Measurements from ENCODE around the gene ABCC9. TPM values are rescaled to one million over a fixed set of nuclear protein-coding genes. Genes with fewer than 3 reads are reported as not detected.
"Not testable (repeated sequence)": the region's sequence is repeated elsewhere in the genome, so short reads cannot be mapped to it uniquely, and the experiment has no call there.

The ABCC9 gene
- total RNA-seq, 1 donor, result 20.0 TPM

GRCh38 chr12:21819236-21819635 lies 122.0 kb downstream of the ABCC9 start:
- no peak overlapping the region for H3K4me3 ChIP-seq (ENCODE audit: low read depth, low read length)
- TF ChIP-seq, protein P1, sequence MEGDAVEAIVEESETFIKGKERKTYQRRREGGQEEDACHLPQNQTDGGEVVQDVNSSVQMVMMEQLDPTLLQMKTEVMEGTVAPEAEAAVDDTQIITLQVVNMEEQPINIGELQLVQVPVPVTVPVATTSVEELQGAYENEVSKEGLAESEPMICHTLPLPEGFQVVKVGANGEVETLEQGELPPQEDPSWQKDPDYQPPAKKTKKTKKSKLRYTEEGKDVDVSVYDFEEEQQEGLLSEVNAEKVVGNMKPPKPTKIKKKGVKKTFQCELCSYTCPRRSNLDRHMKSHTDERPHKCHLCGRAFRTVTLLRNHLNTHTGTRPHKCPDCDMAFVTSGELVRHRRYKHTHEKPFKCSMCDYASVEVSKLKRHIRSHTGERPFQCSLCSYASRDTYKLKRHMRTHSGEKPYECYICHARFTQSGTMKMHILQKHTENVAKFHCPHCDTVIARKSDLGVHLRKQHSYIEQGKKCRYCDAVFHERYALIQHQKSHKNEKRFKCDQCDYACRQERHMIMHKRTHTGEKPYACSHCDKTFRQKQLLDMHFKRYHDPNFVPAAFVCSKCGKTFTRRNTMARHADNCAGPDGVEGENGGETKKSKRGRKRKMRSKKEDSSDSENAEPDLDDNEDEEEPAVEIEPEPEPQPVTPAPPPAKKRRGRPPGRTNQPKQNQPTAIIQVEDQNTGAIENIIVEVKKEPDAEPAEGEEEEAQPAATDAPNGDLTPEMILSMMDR (IDR thresholded peaks at IDR 0.05; ENCODE audit: insufficient read depth, low read length), result no peak
- DNase-seq (ENCODE audit: low read depth), result peak; percentile 49

DNA sequence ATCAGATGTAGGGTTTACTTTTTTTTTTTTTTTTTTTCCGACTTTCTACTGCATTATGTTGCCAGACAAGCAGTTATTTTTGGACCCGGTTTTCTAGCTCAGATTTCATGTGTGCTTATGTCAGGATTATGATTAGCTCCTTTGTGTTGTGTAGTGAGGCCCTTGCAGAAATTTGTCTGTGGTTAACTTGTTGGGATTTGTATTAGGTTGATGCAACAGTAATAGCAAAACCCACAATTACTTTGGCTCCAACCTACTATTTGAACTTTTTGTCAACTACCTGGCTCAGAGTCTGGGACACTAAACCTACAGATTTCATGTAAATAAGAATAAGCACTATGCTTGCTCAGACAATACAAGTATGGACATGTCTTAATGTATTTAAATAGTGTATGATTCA lies 122.6 kb downstream of the ABCC9 start:
- TF ChIP-seq, protein P1 (IDR thresholded peaks at IDR 0.05; ENCODE audit: insufficient read depth, low read length), result no peak
- no peak overlapping the region for H3K4me3 ChIP-seq (ENCODE audit: low read depth, low read length)
- peak; percentile 91 for DNase-seq (ENCODE audit: low read depth)

DNA sequence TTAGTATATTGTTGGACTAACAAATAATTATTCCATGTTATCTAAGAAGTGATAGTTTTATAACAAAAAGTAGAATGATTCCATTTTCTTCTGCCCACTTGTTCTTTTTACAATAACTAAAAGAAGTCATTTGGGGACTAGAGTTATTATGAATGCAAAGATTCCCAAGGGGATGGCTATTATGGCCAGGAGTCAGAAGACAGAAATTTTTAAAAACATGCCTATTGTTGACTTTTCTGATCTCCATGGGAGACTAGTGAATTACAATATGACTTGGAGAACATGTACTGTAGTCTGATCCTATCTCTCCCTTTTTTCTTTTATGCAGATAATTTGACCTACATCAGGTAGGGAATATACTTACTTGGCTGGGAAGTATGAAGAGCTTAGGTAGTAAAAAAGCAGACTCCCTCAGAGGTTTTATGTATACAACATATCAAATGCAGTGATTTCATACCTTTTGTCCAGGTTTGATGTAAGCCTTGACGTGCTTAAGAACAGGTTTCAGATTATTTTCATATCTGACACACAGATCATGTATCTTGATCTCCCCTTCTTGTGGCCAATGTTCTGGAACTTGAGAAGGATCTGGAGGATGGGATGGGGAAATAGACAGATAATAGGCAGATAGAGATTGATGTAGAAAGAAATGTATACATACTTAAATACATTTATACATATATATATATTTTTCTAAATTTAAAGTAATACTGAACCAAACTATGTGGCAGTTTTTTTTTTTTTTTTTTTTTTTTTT lies 125.7 kb downstream of the ABCC9 start:
- TF ChIP-seq, protein P1 (IDR thresholded peaks at IDR 0.05; ENCODE audit: insufficient read depth, low read length), result no peak
- H3K4me3 ChIP-seq (ENCODE audit: low read depth, low read length), result no peak overlapping the region
- DNase-seq (ENCODE audit: low read depth), result peak; percentile 33

GRCh38 chr12:21814814-21815213 lies 126.4 kb downstream of the ABCC9 start:
- no peak for DNase-seq (ENCODE audit: low read depth)
- TF ChIP-seq, protein P1 (IDR thresholded peaks at IDR 0.05; ENCODE audit: insufficient read depth, low read length), result no peak
- H3K4me3 ChIP-seq (ENCODE audit: low read depth, low read length), result no peak overlapping the region

DNA sequence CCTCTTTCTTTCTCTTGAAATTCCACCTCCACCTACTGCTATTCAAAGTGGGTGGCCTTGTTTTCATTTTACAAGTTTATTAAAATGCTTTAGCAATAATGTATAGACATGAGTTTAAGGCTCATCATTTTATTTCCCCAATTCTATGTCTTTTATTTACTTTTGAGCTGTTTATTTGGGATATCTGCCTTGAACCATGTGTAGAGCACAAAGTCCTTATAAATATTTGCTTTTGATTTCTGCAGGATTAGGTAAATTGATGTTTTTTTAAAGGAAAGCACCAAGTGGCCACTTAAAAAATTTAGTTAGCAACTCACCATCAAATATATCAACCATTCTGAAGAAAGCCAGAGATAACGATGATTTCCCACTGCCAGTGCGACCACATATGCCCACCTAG lies 126.9 kb downstream of the ABCC9 start:
- H3K4me3 ChIP-seq (ENCODE audit: low read depth, low read length), result no peak overlapping the region
- DNase-seq (ENCODE audit: low read depth), result no peak
- TF ChIP-seq, protein P1 (IDR thresholded peaks at IDR 0.05; ENCODE audit: insufficient read depth, low read length), result no peak

GRCh38 chr12:21813751-21814150 lies 127.5 kb downstream of the ABCC9 start:
- no peak for DNase-seq (ENCODE audit: low read depth)
- TF ChIP-seq, protein P1 (IDR thresholded peaks at IDR 0.05; ENCODE audit: insufficient read depth, low read length), result no peak
- no peak overlapping the region for H3K4me3 ChIP-seq (ENCODE audit: low read depth, low read length)

DNA sequence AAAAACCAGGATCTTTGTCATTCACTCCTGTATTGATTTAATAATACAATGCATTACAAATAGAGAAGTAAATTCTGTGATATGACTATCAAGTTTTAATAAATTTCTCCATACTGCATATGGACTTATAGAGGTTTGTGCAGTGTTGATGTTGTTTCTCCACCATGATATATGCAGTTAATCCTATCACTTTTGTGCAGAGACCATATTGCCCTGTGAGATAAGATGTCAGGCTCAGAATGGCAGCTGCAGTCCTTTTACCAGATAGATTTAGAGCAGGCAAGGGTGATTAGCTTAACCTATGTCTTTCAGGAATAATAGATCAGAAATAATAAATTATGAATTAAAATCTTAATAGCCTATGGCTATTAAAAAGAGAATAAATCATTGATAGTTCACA lies 128.1 kb downstream of the ABCC9 start:
- DNase-seq (ENCODE audit: low read depth), result no peak
- TF ChIP-seq, protein P1 (IDR thresholded peaks at IDR 0.05; ENCODE audit: insufficient read depth, low read length), result no peak
- H3K4me3 ChIP-seq (ENCODE audit: low read depth, low read length), result no peak overlapping the region

DNA sequence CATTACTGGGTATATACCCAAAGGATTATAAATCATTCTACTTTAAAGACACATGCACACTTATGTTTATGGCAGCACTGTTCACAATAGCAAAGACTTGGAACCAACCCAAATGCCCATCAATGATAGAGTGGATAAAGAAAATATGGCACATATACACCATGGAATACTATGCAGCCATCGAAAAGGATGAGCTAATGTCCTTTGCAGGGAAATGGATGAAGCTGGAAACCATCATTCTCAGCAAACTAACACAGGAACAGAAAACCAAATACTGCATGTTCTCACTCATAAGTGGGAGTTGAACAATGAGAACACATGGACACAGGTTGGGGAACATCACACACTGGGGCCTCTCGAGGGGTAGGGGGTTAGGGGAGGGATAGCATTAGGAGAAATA lies 128.9 kb downstream of the ABCC9 start:
- not testable (repeated sequence) for DNase-seq (ENCODE audit: low read depth); H3K4me3 ChIP-seq (ENCODE audit: low read depth, low read length)
